H4 (cell line): ENCODE measurements around the gene TMEM144. TPM values are rescaled to one million over a fixed set of nuclear protein-coding genes. Genes with fewer than 3 reads are reported as not detected.
"Not testable (repeated sequence)": the region's sequence is repeated elsewhere in the genome, so short reads cannot be mapped to it uniquely, and the experiment has no call there.

Experiments used
- DNase-seq: peaks from one replicate; pipeline ENCODE4 v3.0.0-alpha.2; 2015; ENCODE audit warnings: low spot score
- total RNA-seq: library from RNA; depleted of rRNA; stranded (reverse); fragments of >200 nt; shearing (Covaris generic); gene quantifications from 2 replicates; pipeline ENCODE4 v1.2.3, GENCODE V29; 2014

Gene TMEM144
- total RNA-seq, 1 experiment from 2014 or later: 4.5 TPM

- DNase-seq: no peak
Measured at GRCh38 chr4:158190718-158191117, 19.6 kb upstream of the TMEM144 start.

DNA sequence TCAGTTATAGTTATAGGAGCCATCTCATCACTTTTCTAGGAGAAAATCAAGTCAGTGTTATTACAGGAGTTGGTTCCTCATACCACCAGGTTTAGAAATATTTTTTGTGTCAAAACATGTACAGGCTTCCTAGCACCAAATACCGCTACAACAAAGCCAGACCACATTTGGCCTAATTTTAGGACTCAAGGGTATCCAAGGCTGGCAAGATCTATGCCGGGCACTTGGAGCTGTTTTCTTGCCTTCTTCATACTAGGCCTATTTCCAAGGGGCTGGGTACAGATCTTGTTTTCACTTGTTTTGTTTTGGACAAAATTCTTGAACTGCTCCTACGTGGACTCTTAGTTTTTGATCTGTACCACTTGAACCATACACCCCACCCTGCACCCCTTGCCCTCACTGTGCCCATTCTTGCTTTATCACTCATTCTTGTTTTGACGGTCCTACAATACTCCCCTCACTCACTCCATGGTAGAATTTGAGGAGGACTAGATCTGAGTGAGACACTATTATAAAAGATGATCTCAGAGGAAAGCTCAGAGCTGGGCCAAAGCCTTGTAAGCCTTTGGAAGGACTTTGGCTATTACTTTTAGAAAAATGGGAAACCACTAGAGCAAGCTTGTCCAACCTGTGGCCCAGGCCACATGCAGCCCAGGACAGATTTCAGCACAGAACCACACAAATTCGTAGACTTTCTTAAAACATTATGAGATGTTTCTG is 17.7 kb upstream of the TMEM144 start:
- DNase-seq: no peak

- peak; percentile 13 for DNase-seq
Measured at GRCh38 chr4:158193171-158193749, 17.0 kb upstream of the TMEM144 start.

- no peak for DNase-seq
Measured at GRCh38 chr4:158195297-158195696, 15.0 kb upstream of the TMEM144 start.

DNA sequence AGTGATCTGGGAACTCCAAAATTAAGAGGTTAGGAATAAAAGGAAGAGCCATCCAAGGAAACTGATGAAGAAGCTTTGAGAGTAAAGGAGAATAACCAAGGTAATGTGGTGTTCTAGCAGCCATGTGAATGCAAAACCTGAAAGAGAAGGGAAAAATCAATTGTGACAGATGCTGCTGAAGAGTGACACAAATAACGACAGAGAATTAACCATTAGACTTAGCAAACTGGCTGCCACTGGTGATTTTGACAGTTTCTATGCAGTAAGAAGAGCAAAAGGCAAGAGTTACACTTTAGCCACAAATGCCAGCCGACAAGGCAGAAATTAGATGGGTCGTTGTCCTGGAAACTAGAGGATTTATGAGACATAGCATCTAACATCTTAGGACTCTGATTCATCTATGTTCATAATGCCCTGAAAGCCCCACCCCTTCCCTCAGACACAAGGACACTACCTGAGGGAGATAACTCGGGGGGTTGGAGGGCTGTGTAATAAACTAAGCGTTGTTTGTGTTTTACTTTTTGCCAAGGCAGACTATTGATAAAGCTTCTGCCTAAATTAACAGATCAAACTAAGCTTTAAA is 13.0 kb upstream of the TMEM144 start:
- DNase-seq: no peak

- no peak for DNase-seq
Measured at GRCh38 chr4:158200214-158200613, 10.1 kb upstream of the TMEM144 start.

GRCh38 chr4:158201322-158201721 is 9.0 kb upstream of the TMEM144 start:
- DNase-seq: peak; percentile 8

GRCh38 chr4:158201876-158202275 is 8.4 kb upstream of the TMEM144 start:
- DNase-seq: no peak

DNA sequence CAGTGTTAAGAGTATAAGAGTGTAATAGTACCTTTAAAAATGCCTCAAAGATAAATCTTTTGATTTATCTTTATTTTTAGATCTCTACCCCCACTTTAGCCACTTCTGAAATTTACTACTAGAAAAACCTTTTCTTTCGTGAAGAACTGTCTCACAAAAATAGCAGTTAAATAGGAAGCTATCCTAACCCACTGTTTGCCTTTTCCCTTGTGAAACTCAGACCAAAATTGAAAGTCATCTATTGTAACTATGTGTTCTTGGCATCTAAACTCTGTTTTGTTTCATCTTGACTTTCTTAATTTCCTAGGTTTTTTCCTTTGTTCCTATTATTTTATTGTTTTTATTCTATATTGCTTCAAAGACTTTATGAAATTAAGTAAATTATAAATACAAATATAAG is 7.8 kb upstream of the TMEM144 start:
- no peak for DNase-seq

- no peak for DNase-seq
Measured at GRCh38 chr4:158203436-158203835, 6.8 kb upstream of the TMEM144 start.

- no peak for DNase-seq
Measured at GRCh38 chr4:158203929-158204328, 6.4 kb upstream of the TMEM144 start.

DNA sequence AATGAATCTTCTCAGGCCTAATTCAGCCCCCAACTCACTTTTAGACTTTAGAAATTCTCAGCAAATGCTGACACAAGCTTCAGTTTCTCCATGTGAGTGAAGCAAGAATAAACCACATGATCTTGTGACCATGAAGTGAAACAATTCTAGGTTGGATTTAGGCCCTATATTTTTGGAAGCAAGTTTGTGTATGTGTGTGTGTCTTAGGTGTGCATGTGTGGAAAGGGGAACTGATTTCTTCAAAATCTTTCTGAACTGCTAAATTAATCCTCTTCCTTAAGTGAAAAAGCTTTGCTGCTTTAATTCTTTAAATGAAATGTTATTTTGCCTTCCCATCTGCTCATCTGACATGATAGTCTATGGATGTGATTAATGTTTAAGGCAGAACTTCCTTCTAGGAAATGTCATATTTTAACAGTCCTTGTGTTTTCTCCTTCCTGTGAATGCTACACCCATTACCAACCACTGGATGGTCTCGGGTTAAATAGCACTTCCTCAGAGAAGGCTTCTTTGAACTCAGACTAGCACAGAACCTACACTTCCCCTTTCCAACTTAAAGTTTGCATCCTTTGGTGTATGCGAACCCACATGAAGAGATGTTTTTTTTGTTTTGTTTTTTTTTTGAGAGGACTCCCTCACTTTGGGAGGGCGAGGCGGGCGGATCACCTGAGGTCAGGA is 1.2 kb upstream of the TMEM144 start:
- no peak for DNase-seq

- no peak for DNase-seq
Measured at GRCh38 chr4:158211222-158211621, 936 bp downstream of the TMEM144 start.

DNA sequence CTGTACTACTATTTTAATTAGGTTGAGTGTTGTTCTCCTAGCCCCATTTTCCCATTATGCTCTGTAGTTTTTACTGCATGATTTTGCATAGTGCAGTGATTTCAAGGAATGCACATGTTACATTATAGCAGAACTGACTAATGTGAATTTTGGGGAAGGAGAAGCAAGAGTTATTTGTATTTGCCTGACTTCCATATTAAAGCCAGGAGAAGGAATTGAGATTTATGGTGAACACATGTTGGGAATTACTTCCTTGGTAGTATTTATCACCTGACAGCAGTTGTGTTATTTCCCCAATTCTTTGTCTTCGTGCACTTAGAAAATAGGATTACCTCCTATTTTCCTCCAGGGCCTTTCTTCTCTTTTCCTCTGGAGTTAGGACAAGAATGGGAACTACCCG is 3.2 kb downstream of the TMEM144 start:
- DNase-seq: no peak

DNA sequence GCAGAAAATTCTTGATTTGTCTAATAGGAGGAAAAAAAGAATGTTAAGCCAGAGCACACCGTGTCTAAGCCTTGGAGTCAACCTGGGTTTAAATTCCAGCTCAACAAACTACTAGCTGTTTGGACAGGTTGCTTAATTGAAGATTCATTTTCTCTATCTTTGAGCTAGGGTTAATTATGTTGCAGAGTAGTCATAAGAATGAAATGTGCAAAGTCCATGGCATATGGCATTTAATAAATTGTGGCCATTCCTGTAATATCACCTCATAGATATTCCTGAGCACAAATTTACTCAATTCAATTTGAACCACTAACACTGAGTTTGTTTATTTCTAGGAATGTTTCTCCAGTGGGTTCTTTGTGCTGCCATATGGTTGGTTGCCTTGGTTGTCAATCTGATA is 4.6 kb downstream of the TMEM144 start:
- DNase-seq: no peak

DNA sequence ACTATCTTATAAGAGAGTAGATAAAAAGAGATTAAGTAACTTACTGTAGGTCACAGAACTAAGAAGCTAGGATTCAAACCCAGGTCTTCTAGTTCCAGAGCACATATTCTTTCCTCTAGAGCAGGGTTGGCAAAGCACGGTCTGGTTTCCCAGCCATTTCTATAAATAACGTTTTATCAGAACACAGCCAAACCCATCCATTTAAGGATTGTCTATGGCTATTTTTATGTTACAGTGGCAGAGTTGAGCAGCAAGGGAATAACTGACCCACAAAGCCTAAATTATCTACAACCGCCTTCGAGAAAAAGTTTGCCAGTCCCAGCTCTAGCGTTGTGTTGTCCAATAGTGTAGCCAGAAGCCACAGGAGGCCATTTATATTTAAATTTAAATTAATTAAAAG is 7.5 kb downstream of the TMEM144 start:
- no peak for DNase-seq

- no peak for DNase-seq
Measured at GRCh38 chr4:158219623-158220022, 9.3 kb downstream of the TMEM144 start.

DNA sequence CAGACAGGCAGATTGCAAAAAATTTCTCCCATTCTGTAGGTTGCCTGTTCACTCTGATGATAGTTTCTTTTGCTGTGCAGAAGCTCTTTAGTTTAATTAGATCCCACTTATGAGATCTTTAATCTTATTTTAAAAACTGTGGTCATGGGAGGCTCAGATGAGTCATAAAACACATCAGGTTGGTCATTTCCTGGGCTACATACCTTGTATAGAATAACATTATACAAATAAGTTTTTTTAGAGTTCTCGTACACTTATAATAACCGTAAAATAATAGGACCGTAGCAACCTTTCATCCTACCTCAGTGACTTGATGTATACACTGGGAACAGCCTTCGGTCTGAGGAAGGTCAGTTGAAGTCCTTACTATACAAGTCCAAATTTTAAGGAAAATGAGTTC is 14.0 kb downstream of the TMEM144 start:
- not testable (repeated sequence) for DNase-seq

- DNase-seq: not testable (repeated sequence)
Measured at GRCh38 chr4:158224999-158225398, 14.7 kb downstream of the TMEM144 start.

GRCh38 chr4:158227880-158228279 is 17.6 kb downstream of the TMEM144 start:
- not testable (repeated sequence) for DNase-seq

GRCh38 chr4:158228399-158228798 is 18.1 kb downstream of the TMEM144 start:
- DNase-seq: not testable (repeated sequence)

DNA sequence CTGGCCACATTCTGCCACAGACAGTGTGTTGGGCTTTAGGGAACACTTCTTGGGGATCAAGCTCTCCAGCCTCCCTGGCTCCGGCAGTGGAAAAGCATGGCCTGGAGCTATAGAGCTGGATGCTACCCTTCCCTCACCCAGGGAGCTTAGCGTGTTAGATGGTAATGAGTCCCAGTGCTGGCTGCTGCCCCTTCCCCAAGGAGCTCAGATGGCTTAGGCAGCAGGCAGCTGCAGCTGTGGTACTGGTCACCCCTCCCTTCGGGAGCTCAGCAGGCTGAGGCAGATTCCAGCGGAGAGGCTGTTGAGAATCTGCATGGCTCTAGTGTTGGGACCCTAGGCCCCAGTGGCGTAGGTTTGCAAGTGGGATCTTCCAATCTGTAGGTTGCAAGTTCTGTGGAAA is 19.5 kb downstream of the TMEM144 start:
- DNase-seq: no peak

- DNase-seq: no peak
Measured at GRCh38 chr4:158234671-158235070, 24.4 kb downstream of the TMEM144 start.
